Smooth muscle cell (in vitro differentiated cells): ENCODE data around the gene FHOD3. TPM values are rescaled to one million over a fixed set of nuclear protein-coding genes. Genes with fewer than 3 reads are reported as not detected.
A peak's percentile ranks its signal among the peaks of the same experiment; 100 is the strongest.

Source experiments
- DNase-seq: peaks from one replicate; lab custom pipeline; 2025; ENCODE audit not compliant: unreplicated experiment; lab: John Stamatoyannopoulos, UW
- H2AFZ ChIP-seq: fragments of 200-600 bp; sonication (generic); 2 replicates; pipeline ENCODE4 v1.6.0; 2016; ENCODE audit warnings: antibody characterized with exemption, low read depth, mild to moderate bottlenecking
- H3F3A ChIP-seq: fragments of 200-600 bp; sonication (generic); 2 replicates; pipeline ENCODE4 v1.6.0; 2017; ENCODE audit warnings: antibody characterized with exemption, low read depth
- H3K27ac ChIP-seq: fragments of 200-600 bp; sonication (generic); 2 replicates; pipeline ENCODE4 v1.5.1; 2016; ENCODE audit warnings: low read depth, mild to moderate bottlenecking
- H3K27me3 ChIP-seq: fragments of 200-600 bp; sonication (generic); 2 replicates; pipeline ENCODE4 v1.6.1; 2016; ENCODE audit warnings: low read depth, mild to moderate bottlenecking
- H3K36me3 ChIP-seq: fragments of 200-600 bp; sonication (generic); 2 replicates; pipeline ENCODE4 v1.5.1; 2016; ENCODE audit warnings: low read depth
- H3K4me1 ChIP-seq: fragments of 200-600 bp; sonication (generic); 2 replicates; pipeline ENCODE4 v1.5.1; 2016; ENCODE audit warnings: low read depth
- H3K4me2 ChIP-seq: fragments of 200-600 bp; sonication (generic); 2 replicates; pipeline ENCODE4 v1.6.0; 2016; ENCODE audit warnings: mild to moderate bottlenecking
- H3K4me3 ChIP-seq: fragments of 200-600 bp; sonication (generic); 2 replicates; pipeline ENCODE4 v1.5.1; 2016; ENCODE audit warnings: mild to moderate bottlenecking
- H3K79me2 ChIP-seq: fragments of 200-600 bp; sonication (generic); 2 replicates; pipeline ENCODE4 v1.6.0; 2016; ENCODE audit warnings: low read depth, mild to moderate bottlenecking
- H3K9ac ChIP-seq: fragments of 200-600 bp; sonication (generic); 2 replicates; pipeline ENCODE4 v1.6.0; 2016; ENCODE audit warnings: low read depth
- H3K9me3 ChIP-seq: fragments of 200-600 bp; sonication (generic); replicated peaks from 2 replicates; pipeline ENCODE4 v1.5.1; 2016; ENCODE audit warnings: low read depth
- H4K20me1 ChIP-seq: fragments of 200-600 bp; sonication (generic); 2 replicates; pipeline ENCODE4 v1.6.0; 2016; ENCODE audit warnings: low read depth
- WGBS: methylation state at CpG from one replicate; pipeline ENCODE4 v1.1.7; 2016; ENCODE audit warnings: low lambda C conversion rate; 5-methylcytosine and 5-hydroxymethylcytosine counted together
- polyA plus RNA-seq: library from polyadenylated mRNA; unstranded; fragments of >200 nt; fragmentation: Nextera tagmentation; extraction: Ambion mirVana; gene quantifications from 2 replicates; pipeline ENCODE4 v1.2.1, GENCODE V29; 2016
- total RNA-seq: library from RNA; depleted of rRNA; stranded (reverse); fragments of >200 nt; gene quantifications from 2 replicates; pipeline ENCODE4 v1.2.3, GENCODE V29; 2014
- TF ChIP-seq, protein P1 (sequence below): fragments of 200-600 bp; sonication (generic); IDR thresholded peaks from 2 replicates; pipeline ENCODE4 v1.5.1; 2017; ENCODE audit warnings: borderline replicate concordance, mild to moderate bottlenecking, antibody characterized with exemption; ENCODE audit not compliant: insufficient read depth, poor library complexity, severe bottlenecking

FHOD3 gene
- total and polyA plus RNA-seq, 2 experiments from 2014 or later: 6.3 to 19.4 TPM

DNA sequence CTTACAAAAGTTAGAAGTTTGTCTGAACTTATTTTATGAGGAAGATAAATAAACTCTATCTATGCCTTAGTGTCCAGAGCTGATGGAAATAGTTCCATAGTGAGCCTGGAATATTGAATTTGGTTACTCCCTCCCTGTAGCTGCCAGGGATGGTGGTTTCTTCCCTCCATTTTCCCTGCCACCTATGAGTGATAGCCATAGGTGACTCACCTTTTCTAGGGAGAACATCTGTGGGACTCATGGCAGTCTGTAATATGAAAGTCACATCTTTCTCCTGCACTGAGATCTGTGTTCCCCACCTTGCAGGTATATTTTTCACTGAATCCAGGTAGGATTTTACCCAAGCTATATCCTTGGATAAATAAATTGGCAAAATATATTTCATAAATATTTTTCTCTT is 382.5 kb downstream of the FHOD3 start:
- no peak for DNase-seq
- peaks cover 3% of the 10 kb centered on the region for H3K9me3 ChIP-seq
- H3K4me1 ChIP-seq: no peaks in the 10 kb centered on the region
- H3K36me3 ChIP-seq: peaks cover 11% of the 10 kb centered on the region
- H2AFZ ChIP-seq: no peak overlapping the region
- H3K27me3 ChIP-seq: no peaks in the 10 kb centered on the region
- no peaks in the 10 kb centered on the region for H3K79me2 ChIP-seq
- H3K4me3 ChIP-seq: no peak overlapping the region
- no peak overlapping the region for H3K4me2 ChIP-seq
- no peaks in the 10 kb centered on the region for H3F3A ChIP-seq
- H3K9ac ChIP-seq: no peak overlapping the region
- TF ChIP-seq, protein P1, sequence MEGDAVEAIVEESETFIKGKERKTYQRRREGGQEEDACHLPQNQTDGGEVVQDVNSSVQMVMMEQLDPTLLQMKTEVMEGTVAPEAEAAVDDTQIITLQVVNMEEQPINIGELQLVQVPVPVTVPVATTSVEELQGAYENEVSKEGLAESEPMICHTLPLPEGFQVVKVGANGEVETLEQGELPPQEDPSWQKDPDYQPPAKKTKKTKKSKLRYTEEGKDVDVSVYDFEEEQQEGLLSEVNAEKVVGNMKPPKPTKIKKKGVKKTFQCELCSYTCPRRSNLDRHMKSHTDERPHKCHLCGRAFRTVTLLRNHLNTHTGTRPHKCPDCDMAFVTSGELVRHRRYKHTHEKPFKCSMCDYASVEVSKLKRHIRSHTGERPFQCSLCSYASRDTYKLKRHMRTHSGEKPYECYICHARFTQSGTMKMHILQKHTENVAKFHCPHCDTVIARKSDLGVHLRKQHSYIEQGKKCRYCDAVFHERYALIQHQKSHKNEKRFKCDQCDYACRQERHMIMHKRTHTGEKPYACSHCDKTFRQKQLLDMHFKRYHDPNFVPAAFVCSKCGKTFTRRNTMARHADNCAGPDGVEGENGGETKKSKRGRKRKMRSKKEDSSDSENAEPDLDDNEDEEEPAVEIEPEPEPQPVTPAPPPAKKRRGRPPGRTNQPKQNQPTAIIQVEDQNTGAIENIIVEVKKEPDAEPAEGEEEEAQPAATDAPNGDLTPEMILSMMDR: no peak
- no peak overlapping the region for H3K27ac ChIP-seq
- H4K20me1 ChIP-seq: no peaks in the 10 kb centered on the region

DNA sequence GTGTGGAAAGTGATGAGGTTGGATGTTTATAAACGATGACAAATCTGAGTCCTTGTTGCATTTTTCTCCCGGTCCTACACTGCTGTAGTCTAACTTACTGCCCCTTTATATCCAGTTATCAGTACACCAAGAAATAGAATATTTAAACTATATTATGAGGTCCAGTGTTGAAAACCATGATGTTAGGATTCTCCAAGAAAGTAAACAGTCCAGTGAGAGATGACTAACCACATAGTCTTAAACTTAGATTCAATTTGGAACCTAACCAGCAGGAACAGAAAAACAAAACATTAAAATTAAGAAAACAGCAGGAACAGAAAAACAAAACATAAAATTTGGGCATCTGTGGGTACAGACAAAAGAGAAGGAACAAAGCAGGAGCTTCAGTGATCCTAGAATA is 388.1 kb downstream of the FHOD3 start:
- no peak overlapping the region for H3K27ac ChIP-seq
- no peaks in the 10 kb centered on the region for H3K9me3 ChIP-seq
- H3K27me3 ChIP-seq: no peaks in the 10 kb centered on the region
- TF ChIP-seq, protein P1: no peak
- H4K20me1 ChIP-seq: no peaks in the 10 kb centered on the region
- no peak overlapping the region for H3K9ac ChIP-seq
- 88% methylated on average over 2 of the region's 2 CpGs for WGBS
- no peaks in the 10 kb centered on the region for H3K79me2 ChIP-seq
- no peaks in the 10 kb centered on the region for H3K4me1 ChIP-seq
- DNase-seq: no peak
- H3K4me3 ChIP-seq: no peak overlapping the region
- peaks cover 3% of the 10 kb centered on the region for H3K36me3 ChIP-seq
- no peak overlapping the region for H2AFZ ChIP-seq
- no peak overlapping the region for H3K4me2 ChIP-seq
- H3F3A ChIP-seq: no peaks in the 10 kb centered on the region

DNA sequence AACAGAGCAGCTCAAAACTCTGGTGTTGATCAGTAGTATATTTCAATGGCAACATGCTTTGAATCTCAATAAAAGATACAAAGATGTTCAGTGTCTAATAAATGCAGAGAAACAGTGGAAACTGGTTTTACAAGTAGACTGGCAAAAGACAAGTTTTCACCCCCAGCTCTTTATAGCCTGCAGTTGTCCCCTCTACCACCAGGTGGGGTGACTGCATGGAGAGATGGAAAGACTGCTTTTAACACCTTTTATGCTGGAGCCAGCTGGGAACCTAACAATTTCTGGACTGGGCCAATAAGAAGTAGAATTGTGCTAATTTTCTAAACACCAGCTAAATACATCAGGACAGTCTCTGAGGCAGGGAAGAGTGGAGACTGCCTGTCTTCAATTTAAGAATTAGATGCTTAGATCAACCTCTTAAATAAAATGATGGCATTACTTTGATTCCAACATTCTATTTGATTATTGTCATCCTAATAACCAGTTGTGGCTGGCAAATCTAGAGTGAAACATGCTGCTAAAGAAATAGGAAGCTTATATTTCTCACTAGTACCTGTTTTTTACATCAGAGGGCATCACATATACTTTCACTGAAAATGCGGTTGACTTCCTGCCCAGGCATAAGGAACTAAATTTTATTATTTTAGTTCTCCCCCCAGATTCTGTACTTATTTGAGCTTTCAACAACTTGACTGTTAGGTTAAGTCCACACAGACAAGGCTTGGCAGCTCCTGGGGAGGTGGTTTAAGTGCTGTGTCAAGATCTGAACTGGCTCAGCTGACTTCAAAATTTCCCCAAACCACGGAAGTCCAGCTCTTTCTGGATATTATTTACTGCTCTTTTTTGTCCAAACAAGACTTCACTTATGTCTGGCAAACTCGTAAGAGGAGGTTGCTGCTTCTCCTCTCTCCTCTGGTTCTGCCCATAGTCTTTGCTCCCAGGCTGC is 390.8 kb downstream of the FHOD3 start:
- no peak overlapping the region for H3K27ac ChIP-seq
- H3K4me1 ChIP-seq: no peaks in the 10 kb centered on the region
- H3K4me2 ChIP-seq: no peak overlapping the region
- peaks cover 3% of the 10 kb centered on the region for H3K36me3 ChIP-seq
- DNase-seq: peak; percentile 17
- WGBS: 70% methylated on average over 3 of the region's 3 CpGs
- H3K27me3 ChIP-seq: no peaks in the 10 kb centered on the region
- H4K20me1 ChIP-seq: no peaks in the 10 kb centered on the region
- H2AFZ ChIP-seq: no peak overlapping the region
- H3F3A ChIP-seq: no peaks in the 10 kb centered on the region
- H3K4me3 ChIP-seq: no peak overlapping the region
- H3K9ac ChIP-seq: no peak overlapping the region
- H3K79me2 ChIP-seq: no peaks in the 10 kb centered on the region
- TF ChIP-seq, protein P1: peak; percentile 90
- H3K9me3 ChIP-seq: no peaks in the 10 kb centered on the region

DNA sequence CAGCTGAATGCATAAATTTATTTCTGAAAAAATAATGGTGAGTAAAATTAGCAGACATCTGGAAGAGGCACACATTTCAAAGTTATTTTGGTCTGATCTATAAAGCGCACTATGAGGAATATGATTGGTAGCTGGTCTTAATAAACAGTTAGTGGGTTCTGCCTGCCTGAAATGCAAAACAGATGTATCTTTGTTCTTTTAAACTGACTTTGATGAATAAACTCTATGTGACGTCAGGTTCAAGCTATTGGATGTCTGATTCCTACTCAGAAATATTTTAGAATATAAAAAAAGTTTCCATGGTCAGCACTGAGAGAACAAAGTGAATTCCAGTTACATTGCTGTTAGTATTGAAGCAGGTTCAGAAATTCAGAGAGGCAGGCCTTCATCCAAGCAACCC is 394.9 kb downstream of the FHOD3 start:
- H3F3A ChIP-seq: no peaks in the 10 kb centered on the region
- DNase-seq: no peak
- H3K4me2 ChIP-seq: no peak overlapping the region
- no peaks in the 10 kb centered on the region for H3K79me2 ChIP-seq
- no peaks in the 10 kb centered on the region for H3K36me3 ChIP-seq
- 76% methylated on average over 2 of the region's 2 CpGs for WGBS
- TF ChIP-seq, protein P1: no peak
- H3K27ac ChIP-seq: no peak overlapping the region
- H4K20me1 ChIP-seq: no peaks in the 10 kb centered on the region
- no peaks in the 10 kb centered on the region for H3K4me1 ChIP-seq
- no peak overlapping the region for H3K9ac ChIP-seq
- no peaks in the 10 kb centered on the region for H3K27me3 ChIP-seq
- no peaks in the 10 kb centered on the region for H3K9me3 ChIP-seq
- no peak overlapping the region for H2AFZ ChIP-seq
- H3K4me3 ChIP-seq: no peak overlapping the region
